Trophoblast cell (in vitro differentiated cells and primary cell): ENCODE results near the gene ATP1A4.

Experiments used
- DNase-seq, 2 donors: peaks; one replicate each; pipeline ENCODE4 v3.0.0-alpha.2; 2016
- H2AFZ ChIP-seq: 2 replicates; pipeline ENCODE4 v1.6.1; 2013; ENCODE audit warnings: low read length, moderate library complexity, mild to moderate bottlenecking; ENCODE audit not compliant: insufficient read depth, poor library complexity
- H2AK5ac ChIP-seq: 2 replicates; pipeline ENCODE4 v1.6.1; 2013; ENCODE audit warnings: mild to moderate bottlenecking, low read length
- H2BK120ac ChIP-seq: 2 replicates; pipeline ENCODE4 v1.6.1; 2013; ENCODE audit warnings: low read length, mild to moderate bottlenecking, moderate library complexity; ENCODE audit not compliant: insufficient read depth, poor library complexity
- H2BK12ac ChIP-seq: 2 replicates; pipeline ENCODE4 v1.6.1; 2013; ENCODE audit warnings: mild to moderate bottlenecking, low read length, moderate library complexity
- H2BK5ac ChIP-seq: 2 replicates; pipeline ENCODE4 v1.6.1; 2013; ENCODE audit warnings: low read length, low read depth, moderate library complexity, mild to moderate bottlenecking; ENCODE audit not compliant: poor library complexity
- H3K14ac ChIP-seq: 2 replicates; pipeline ENCODE4 v1.6.1; 2013; ENCODE audit warnings: mild to moderate bottlenecking, low read length
- H3K18ac ChIP-seq: 2 replicates; pipeline ENCODE4 v1.6.1; 2013; ENCODE audit warnings: mild to moderate bottlenecking, low read length
- H3K23ac ChIP-seq: 2 replicates; pipeline ENCODE4 v1.6.1; 2013; ENCODE audit warnings: low read length
- H3K27ac ChIP-seq: 2 replicates; pipeline ENCODE4 v1.5.1; 2013; ENCODE audit warnings: low read depth, mild to moderate bottlenecking, inconsistent platforms, low read length, moderate library complexity
- H3K27me3 ChIP-seq: 2 replicates; pipeline ENCODE4 v1.6.1; 2013; ENCODE audit warnings: inconsistent platforms, mild to moderate bottlenecking, low read length, moderate library complexity; ENCODE audit not compliant: insufficient read depth
- H3K36me3 ChIP-seq, 2 experiments: 1 replicate in 1 of 2; 2 replicates in 1 of 2; pipeline ENCODE4 v1.6.1; 2013; ENCODE audit warnings: low read length in 2 of 2, mild to moderate bottlenecking in 2 of 2, moderate library complexity in 1 of 2; ENCODE audit not compliant: insufficient read depth in 2 of 2, control insufficient read depth in 1 of 2
- H3K4ac ChIP-seq: 2 replicates; pipeline ENCODE4 v1.6.1; 2013; ENCODE audit warnings: low read depth, mild to moderate bottlenecking, low read length, moderate library complexity
- H3K4me1 ChIP-seq, 2 experiments: 1 replicate in 1 of 2; 2 replicates in 1 of 2; pipeline ENCODE4 v1.6.1; 2013; ENCODE audit warnings: low read length in 2 of 2, mild to moderate bottlenecking in 2 of 2, moderate library complexity in 1 of 2; ENCODE audit not compliant: insufficient read depth in 2 of 2, control insufficient read depth in 1 of 2
- H3K4me2 ChIP-seq: 2 replicates; pipeline ENCODE4 v1.6.1; 2013; ENCODE audit warnings: inconsistent platforms, mild to moderate bottlenecking, low read length, moderate library complexity
- H3K4me3 ChIP-seq: 2 replicates; pipeline ENCODE4 v1.5.1; 2013; ENCODE audit warnings: mild to moderate bottlenecking, low read depth, low read length, inconsistent platforms
- H3K79me1 ChIP-seq: one replicate; pipeline ENCODE4 v1.6.1; 2013; ENCODE audit warnings: low read length
- H3K79me2 ChIP-seq: 2 replicates; pipeline ENCODE4 v1.6.1; 2013; ENCODE audit warnings: low read length, mild to moderate bottlenecking; ENCODE audit not compliant: control insufficient read depth, insufficient read depth, poor library complexity
- H3K9ac ChIP-seq: 2 replicates; pipeline ENCODE4 v1.6.1; 2013; ENCODE audit warnings: mild to moderate bottlenecking, low read length
- H3K9me3 ChIP-seq: 2 replicates; pipeline ENCODE4 v1.6.1; 2013; ENCODE audit warnings: low read depth, mild to moderate bottlenecking, control low read depth, inconsistent platforms, low read length; ENCODE audit not compliant: insufficient read depth
- H4K12ac ChIP-seq: 2 replicates; pipeline ENCODE4 v1.6.1; 2013; ENCODE audit warnings: low read depth, mild to moderate bottlenecking, low read length, moderate library complexity
- H4K8ac ChIP-seq: 2 replicates; pipeline ENCODE4 v1.6.1; 2013; ENCODE audit warnings: low read depth, mild to moderate bottlenecking, low read length, moderate library complexity
- H4K91ac ChIP-seq: one replicate; pipeline ENCODE4 v1.6.1; 2013; ENCODE audit warnings: low read depth, mild to moderate bottlenecking, low read length, moderate library complexity
- WGBS: extraction: QIAGEN DNeasy Blood & Tissue Kit; methylation state at CpG from one replicate; pipeline ENCODE4 v1.1.7; 2013; ENCODE audit warnings: missing lambda C conversion rate; ENCODE audit not compliant: insufficient read length, insufficient coverage; ENCODE audit errors: extremely low coverage; 5-methylcytosine and 5-hydroxymethylcytosine counted together

ATP1A4 gene

DNA sequence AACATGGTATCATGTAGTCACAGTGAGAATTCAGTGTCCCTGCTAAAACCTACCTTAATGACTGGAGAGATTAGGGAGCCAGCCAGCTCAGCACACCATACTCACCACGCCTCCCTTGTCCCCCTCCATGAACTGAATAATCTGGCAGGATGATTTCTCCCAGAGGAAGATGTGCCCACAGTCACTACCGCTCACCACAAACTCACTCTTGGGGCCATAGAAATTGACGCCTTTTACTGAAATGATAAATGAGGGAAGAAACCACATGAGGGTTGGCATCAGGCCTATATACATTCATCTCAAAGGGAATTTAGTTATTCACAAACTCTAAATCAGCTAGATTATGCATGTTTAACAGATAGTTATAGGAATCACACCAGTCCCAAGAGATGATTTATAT is 71.1 kb downstream of the ATP1A4 start:
- H2BK120ac ChIP-seq: no peak overlapping the region

GRCh38 chr1:160224606-160225005 is 73.2 kb downstream of the ATP1A4 start:
- Histone ChIP-seq H3K4ac (no peak overlapping the region), H2BK12ac (no peak overlapping the region), H3K79me1 (no peaks in the 10 kb centered on the region), H3K9ac (peak overlapping the region; percentile 73), H2BK120ac (no peak overlapping the region), H3K18ac (no peak overlapping the region), H2AK5ac (no peak overlapping the region), H3K23ac (no peak overlapping the region), H3K9me3 (no peaks in the 10 kb centered on the region), H2AFZ (no peak overlapping the region), H3K27ac (no peak overlapping the region), H3K4me1 (no peaks in the 10 kb centered on the region), H3K79me2 (no peaks in the 10 kb centered on the region), H4K12ac (no peak overlapping the region), H4K8ac (no peak overlapping the region), H2BK5ac (no peak overlapping the region), H3K4me2 (no peak overlapping the region), H3K14ac (no peak overlapping the region), H3K27me3 (no peaks in the 10 kb centered on the region), H4K91ac (no peak overlapping the region), H3K4me3 (peak overlapping the region; percentile 6), H3K36me3 (peaks cover 28 to 53% of the 10 kb centered on the region in 2 experiments)
- no CpG with 5 or more reads among the region's 2 CpGs for WGBS
- DNase-seq: no peak

More for the DNA sequence above, 71.1 kb downstream of the ATP1A4 start:
- Histone ChIP-seq H3K27me3 (no peaks in the 10 kb centered on the region), H4K91ac (no peak overlapping the region), H3K14ac (no peak overlapping the region), H3K9ac (no peak overlapping the region), H3K79me1 (no peaks in the 10 kb centered on the region), H2BK12ac (no peak overlapping the region), H2BK5ac (no peak overlapping the region), H3K9me3 (no peaks in the 10 kb centered on the region), H3K79me2 (no peaks in the 10 kb centered on the region), H3K4me3 (no peak overlapping the region), H3K36me3 (peaks cover 32 to 60% of the 10 kb centered on the region in 2 experiments), H4K12ac (no peak overlapping the region), H3K27ac (no peak overlapping the region), H3K18ac (no peak overlapping the region), H2AK5ac (no peak overlapping the region), H3K23ac (no peak overlapping the region), H3K4ac (no peak overlapping the region), H3K4me1 (peaks cover 8% of the 10 kb centered on the region in 2 experiments), H4K8ac (no peak overlapping the region), H2AFZ (no peak overlapping the region), H3K4me2 (no peak overlapping the region)
- no CpG with 5 or more reads among the region's 3 CpGs for WGBS
- DNase-seq: no peak

DNA sequence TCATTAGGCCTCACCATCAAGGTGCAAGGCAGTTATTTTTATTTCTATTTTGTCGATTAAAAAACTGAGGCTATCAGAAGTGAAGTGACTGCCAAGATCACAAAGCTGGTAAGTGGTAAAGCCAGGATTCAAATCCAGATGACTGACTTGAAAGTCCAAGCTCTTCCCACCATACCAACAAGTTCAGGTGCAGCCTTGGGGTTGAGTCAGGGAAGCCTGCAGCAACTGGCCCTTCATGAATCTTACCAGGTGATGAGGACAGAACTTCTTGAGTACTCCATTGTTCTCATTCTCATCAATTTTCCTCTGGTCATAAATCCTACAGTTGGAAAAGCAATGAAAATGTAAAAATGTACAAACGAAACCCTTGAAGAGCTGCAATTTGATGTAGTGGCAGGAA is 73.9 kb downstream of the ATP1A4 start:
- Histone ChIP-seq H3K27ac (no peak overlapping the region), H3K4me1 (no peaks in the 10 kb centered on the region), H3K4me3 (no peak overlapping the region), H3K79me1 (no peaks in the 10 kb centered on the region), H3K4me2 (no peak overlapping the region), H2BK12ac (no peak overlapping the region), H3K4ac (no peak overlapping the region), H2BK120ac (no peak overlapping the region), H3K9me3 (no peaks in the 10 kb centered on the region), H2AK5ac (no peak overlapping the region), H2AFZ (no peak overlapping the region), H4K91ac (no peak overlapping the region), H3K79me2 (no peaks in the 10 kb centered on the region), H4K12ac (no peak overlapping the region), H2BK5ac (no peak overlapping the region), H3K36me3 (peaks cover 28 to 55% of the 10 kb centered on the region in 2 experiments), H3K9ac (no peak overlapping the region), H3K18ac (no peak overlapping the region), H3K14ac (no peak overlapping the region), H3K27me3 (no peaks in the 10 kb centered on the region), H3K23ac (no peak overlapping the region), H4K8ac (no peak overlapping the region)
- no peak for DNase-seq
- WGBS: no CpG with 5 or more reads among the region's 2 CpGs

DNA sequence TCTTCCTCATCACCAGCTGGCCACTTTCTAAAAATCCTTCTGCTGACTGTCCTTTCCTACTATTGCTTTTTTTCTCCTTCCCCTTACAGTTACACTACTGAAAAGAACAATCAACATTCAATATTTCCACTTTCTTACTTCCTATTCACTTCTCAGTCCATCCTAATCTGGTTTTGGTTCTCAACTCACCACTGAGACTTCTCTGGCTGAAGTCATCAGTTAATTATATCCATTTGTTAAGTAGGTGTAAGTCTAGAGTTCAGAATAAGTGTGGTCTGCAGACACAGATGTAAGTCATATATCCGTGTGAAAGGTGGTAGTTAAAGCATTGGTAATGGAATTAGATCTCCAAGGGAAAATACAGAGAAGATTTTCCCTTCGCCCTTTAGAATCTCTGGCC is 75.2 kb downstream of the ATP1A4 start:
- H3K9ac ChIP-seq: no peak overlapping the region
- no peak overlapping the region for H3K14ac ChIP-seq
- no peak overlapping the region for H4K8ac ChIP-seq
- H3K4me2 ChIP-seq: no peak overlapping the region
- no peaks in the 10 kb centered on the region for H3K9me3 ChIP-seq
- H3K79me1 ChIP-seq: no peaks in the 10 kb centered on the region
- no peak overlapping the region for H4K12ac ChIP-seq
- no peak overlapping the region for H4K91ac ChIP-seq
- peaks cover 29 to 54% of the 10 kb centered on the region in 2 experiments for H3K36me3 ChIP-seq
- no peak overlapping the region for H2AK5ac ChIP-seq
- no peak overlapping the region for H2BK12ac ChIP-seq
- no peak overlapping the region for H3K4me3 ChIP-seq
- no peak overlapping the region for H2AFZ ChIP-seq
- no peak overlapping the region for H2BK5ac ChIP-seq
- no CpG with 5 or more reads among the region's 2 CpGs for WGBS
- no peak overlapping the region for H3K23ac ChIP-seq
- no peak overlapping the region for H3K27ac ChIP-seq
- no peaks in the 10 kb centered on the region for H3K79me2 ChIP-seq
- H2BK120ac ChIP-seq: no peak overlapping the region
- H3K27me3 ChIP-seq: no peaks in the 10 kb centered on the region
- H3K18ac ChIP-seq: no peak overlapping the region
- H3K4me1 ChIP-seq: no peaks in the 10 kb centered on the region
- H3K4ac ChIP-seq: no peak overlapping the region
- no peak for DNase-seq
